Left lung (tissue), 8 donors: ENCODE measurements around the gene LRRC74B. TPM values are rescaled to one million over a fixed set of nuclear protein-coding genes. Genes with fewer than 3 reads are reported as not detected.

Source experiments
- microRNA-seq, 2 donors: library from miRNA; unstranded; fragments of <30 nt; microRNA quantifications; one replicate each; pipeline ENCODE4, GENCODE V29; 2019
- polyA plus RNA-seq, 6 donors: library from polyadenylated mRNA; unstranded; fragments of 120-200 nt; gene quantifications; one replicate each; pipeline ENCODE4 v1.2.1, GENCODE V29; 2013; ENCODE audit not compliant: insufficient read length in 6 of 6
- total RNA-seq, 2 donors: library from RNA; stranded (reverse); fragmentation: NEBNext Ultra II Directional; extraction: Animal tissue kit (Norgen Biotek cat#: 25700); gene quantifications; one replicate each; pipeline ENCODE4 v1.2.1, GENCODE V29; 2021
- donor health status: DM: no; HTN: yes; CAD: no.
- donor health status: DM: no; HTN: no; CAD: no.

Gene LRRC74B
- total and polyA plus RNA-seq, 8 donors: 0.31 to 2.2 (median 1.2) TPM; not detected in 1

Small RNA genes lying within 50 kb of the gene (microRNA-seq; reads per million reads assigned to microRNA genes)
- 0 reads per million in 2 donors for gene MIR649

Other genes starting within 250 kb of the LRRC74B start
- 100 to 1,000 TPM in 1 of 2 donors, 10 to 100 TPM in 1; 86.7 to 108 TPM for gene PI4KA, start 187.1 kb upstream of the LRRC74B start, total RNA-seq
- 10 to 100 TPM; 60.5 to 80.7 (median 68.9) TPM for gene PI4KA, start 187.1 kb upstream of the LRRC74B start, polyA plus RNA-seq
- gene SNAP29, start 186.9 kb upstream of the LRRC74B start, total RNA-seq: 10 to 100 TPM; 26.7 to 28.7 TPM
- gene SNAP29, start 186.9 kb upstream of the LRRC74B start, polyA plus RNA-seq: 10 to 100 TPM; 25.4 to 33.2 (median 30.4) TPM
- 10 to 100 TPM; 56.7 to 59.4 TPM for gene CRKL, start 128.5 kb upstream of the LRRC74B start, total RNA-seq
- 10 to 100 TPM; 56.9 to 67.4 (median 65.8) TPM for gene CRKL, start 128.5 kb upstream of the LRRC74B start, polyA plus RNA-seq
- 1 to 10 TPM; 6.0 to 6.5 TPM for gene AIFM3, start 78.7 kb upstream of the LRRC74B start, total RNA-seq
- gene AIFM3, start 78.7 kb upstream of the LRRC74B start, polyA plus RNA-seq: 1 to 10 TPM in 3 of 6 donors, under 1 TPM in 3; 0.49 to 1.4 (median 0.83) TPM
- 10 to 100 TPM; 60.0 to 71.9 TPM for gene LZTR1, start 63.6 kb upstream of the LRRC74B start, total RNA-seq
- 10 to 100 TPM; 43.0 to 64.9 (median 56.2) TPM for gene LZTR1, start 63.6 kb upstream of the LRRC74B start, polyA plus RNA-seq
- gene THAP7, start 43.8 kb upstream of the LRRC74B start, total RNA-seq: 10 to 100 TPM; 17.8 to 23.8 TPM
- gene THAP7, start 43.8 kb upstream of the LRRC74B start, polyA plus RNA-seq: 10 to 100 TPM; 14.7 to 26.3 (median 20.0) TPM
- 1 to 10 TPM in 1 of 2 donors, under 1 TPM in 1; 0.20 to 1.7 TPM for gene P2RX6, start 30.8 kb upstream of the LRRC74B start, total RNA-seq
- 1 to 10 TPM; 1.1 to 2.4 (median 2.1) TPM for gene P2RX6, start 30.8 kb upstream of the LRRC74B start, polyA plus RNA-seq
- gene SLC7A4, start 13.4 kb upstream of the LRRC74B start, total RNA-seq: 1 to 10 TPM in 1 of 2 donors, under 1 TPM in 1; 0.31 to 3.0 TPM
- under 1 TPM; 0.14 to 0.41 (median 0.40) TPM for gene SLC7A4, start 13.4 kb upstream of the LRRC74B start, polyA plus RNA-seq